Amniotic epithelial cell (primary cell): ENCODE results near the gene MCM3.

Source experiments
- DNase-seq: peaks from one replicate; pipeline ENCODE4 v3.0.0-alpha.2; 2010; ENCODE audit warnings: low read depth

MCM3 gene

DNA sequence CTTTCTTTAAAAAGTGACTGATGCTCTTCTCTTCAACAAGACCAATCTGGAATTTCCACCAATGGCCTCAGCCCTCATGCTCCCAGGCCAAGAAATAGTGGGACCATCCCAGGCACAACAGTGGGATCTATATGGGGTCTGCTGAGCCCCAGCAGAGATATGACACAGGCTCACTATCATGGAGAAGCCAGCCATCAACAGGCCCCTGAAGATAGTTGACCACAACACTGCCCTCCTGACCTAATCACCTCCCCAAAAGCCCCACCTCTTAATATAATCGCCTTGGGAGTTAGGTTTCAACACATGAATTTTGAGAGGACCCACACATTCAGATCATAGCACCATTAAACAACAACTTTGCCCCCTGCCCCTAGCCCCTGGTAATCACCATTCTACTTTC, 16.8 kb upstream of the MCM3 start:
- no peak for DNase-seq

DNA sequence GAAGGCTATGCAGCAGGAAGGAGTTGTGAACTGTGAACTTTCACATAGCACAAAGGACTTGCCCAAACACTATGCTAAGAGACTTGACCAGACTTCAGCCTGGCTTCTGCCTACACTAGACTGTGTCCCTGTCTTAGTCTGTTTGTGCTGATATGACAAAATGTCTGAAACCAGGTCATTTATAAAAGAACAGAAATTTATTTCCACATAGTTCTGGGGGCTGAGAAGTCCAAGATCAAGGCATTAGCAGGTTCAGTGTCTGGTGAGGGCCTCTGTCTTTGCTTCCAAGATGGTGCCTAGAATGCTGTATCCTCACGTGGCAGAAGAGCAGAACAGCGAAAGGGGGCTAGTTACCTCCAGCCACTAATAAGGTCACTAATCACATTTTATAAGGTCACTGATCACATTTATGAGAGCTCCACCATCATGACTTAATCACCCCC, 16.0 kb upstream of the MCM3 start:
- no peak for DNase-seq

DNA sequence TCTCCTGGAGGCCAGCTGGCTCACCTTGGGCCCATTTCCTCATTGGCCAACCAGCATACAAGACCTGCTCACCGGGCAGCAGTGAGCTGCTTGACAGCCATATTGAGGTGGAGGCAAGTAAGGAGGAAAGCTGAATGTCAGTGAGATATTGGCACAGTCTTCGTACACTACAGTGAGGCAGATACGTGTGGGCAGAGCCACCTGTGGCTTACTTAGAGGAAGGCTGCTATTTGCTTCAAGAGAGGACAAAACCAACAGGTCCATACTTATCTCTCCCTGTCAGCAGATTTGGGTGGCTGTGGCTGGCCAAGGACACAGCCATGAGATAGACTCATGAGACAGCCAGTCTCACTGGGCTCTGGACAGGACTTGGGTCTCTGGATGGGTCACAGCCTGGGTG, 15.1 kb upstream of the MCM3 start:
- no peak for DNase-seq

DNA sequence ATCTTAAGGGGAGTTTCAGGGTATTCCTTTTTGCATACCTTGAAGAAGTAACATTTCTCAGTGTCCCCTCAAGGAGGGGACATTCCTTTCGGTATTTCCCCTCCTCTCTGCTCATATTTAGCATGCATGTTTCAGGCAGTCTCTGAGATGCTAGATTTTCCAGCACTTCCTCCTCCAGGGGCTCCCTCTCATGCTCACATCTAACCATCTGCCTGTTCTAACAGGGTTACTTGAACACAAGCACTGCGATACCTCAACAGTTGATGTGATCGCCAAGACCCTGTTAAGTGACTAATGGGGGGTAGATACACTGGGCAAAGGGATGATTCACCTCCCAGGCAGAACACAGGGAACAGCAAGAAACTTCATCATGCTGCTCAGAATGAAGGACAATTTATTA, 12.9 kb upstream of the MCM3 start:
- DNase-seq = no peak

DNA sequence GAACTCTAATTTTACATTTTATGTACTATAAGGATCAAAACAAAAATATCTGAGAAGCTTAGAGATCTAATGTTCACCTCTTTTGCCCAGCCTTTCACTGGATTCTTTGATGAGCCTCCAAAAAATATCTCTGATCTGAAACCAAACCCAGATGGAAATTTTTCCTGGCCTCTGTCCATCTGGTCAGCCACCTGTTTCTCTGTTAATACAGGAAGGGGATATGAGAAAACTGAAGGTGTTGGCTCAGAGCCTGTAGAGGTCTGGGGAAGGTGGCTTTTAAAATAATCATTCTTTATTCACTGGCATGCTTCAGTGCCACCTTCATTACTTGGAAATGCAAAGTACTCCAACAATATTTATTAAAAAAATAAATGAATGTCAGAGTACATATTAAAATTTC, 8.5 kb upstream of the MCM3 start:
- no peak for DNase-seq

DNA sequence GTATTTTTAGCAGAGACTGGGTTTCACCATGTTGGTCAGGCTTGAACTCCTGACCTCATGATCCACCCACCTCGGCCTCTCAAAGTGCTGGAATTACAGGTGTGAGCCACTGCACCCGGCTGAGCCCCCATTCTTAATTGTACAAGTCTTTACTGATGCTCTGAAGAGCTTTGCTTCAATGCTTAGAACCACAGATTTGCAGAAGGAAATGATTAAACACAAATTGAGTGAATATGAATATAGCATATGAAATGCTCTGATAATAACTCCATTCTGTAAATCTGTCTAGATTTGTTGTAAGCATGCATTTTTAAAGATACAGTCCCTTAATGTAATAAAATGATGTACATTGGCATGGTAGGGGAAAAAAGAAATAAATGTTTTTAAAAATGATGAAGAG, 4.3 kb upstream of the MCM3 start:
- no peak for DNase-seq

DNA sequence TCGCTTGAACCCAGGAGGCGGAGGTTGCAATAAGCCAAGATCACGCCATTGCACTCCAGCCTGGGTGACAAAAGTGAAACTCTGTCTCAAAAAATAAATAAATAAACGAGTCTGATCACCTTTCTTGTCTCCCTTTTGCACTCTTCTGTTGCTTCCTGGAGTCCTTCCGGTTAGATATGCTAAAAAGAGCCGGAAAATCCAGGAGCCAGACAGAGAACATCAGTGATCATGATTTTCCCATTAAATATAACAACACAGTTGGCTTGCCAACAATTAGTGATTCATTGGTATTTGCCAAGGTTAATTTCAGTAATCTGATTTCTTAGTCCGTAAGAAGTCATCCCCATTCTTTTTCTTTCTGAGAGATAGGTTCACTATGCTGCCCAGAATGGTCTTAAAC, 3.7 kb upstream of the MCM3 start:
- DNase-seq = no peak

DNA sequence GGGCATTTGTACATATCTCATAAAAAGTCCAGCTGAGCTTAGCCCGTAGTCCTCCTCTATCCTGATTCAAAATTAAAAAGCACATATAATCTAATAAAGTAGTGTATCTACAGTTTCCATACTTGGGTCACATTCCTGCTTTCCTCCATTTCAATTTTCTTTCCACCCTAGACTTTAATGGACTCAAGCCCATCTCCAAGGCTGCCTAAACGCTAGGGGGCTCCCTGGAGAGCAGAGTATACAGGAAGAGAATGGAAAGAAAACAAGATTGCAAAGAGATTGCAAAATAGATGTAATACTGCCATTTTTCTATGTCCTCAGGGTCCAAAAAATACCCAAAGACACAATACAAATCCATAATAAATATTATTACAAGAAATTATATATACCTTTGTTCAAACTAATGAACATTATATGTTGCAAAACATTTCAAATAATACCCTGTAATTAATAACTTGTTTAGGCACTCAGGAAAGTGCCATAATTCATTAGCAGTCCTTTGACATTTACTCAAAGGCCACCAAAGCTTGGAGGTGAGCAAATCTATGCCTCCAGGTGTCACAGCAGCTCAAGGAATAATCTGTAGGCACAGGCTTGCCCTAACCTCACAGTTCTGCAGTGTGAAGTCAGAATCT, 2.4 kb upstream of the MCM3 start:
- DNase-seq = peak; percentile 74

DNA sequence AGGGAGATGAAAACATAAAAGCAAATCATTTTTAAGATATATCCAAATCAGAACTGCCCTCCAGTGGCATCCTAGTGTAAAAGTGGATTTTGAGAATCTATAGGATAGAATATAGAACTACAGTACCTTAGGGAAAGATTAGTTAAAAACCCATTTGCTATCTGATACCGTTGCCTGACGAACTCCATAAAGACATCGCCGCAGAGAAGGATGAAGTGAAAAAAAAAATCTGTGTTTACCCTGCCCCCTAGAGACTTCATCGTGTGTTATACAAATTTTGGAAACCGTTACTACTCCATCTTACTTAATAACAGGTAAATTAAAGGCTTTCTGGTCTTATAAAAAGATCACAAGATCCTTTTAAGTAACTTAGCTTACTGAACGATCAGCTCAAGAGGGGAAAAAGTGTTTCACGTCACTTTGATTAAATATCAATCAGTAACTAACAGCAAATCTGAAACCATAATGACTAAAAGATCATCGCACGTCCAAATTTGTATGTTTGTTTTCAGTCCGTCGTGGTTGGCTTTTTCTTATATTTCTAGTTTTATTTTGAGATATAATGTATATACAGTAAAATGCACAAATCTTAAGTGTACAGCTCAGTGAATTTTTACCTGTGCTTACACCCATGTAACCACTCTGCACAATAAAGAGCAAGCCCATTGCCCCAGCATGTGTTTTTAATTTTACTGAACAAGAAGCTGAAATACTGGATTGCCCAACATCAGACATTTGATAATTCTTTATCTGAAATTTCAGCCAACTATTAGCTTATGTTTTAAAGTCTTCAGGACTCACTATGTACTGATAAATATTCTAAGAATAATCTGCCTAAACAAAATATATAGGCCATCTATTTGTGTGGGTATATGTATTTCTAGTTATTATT, 881 bp upstream of the MCM3 start:
- no peak for DNase-seq

DNA sequence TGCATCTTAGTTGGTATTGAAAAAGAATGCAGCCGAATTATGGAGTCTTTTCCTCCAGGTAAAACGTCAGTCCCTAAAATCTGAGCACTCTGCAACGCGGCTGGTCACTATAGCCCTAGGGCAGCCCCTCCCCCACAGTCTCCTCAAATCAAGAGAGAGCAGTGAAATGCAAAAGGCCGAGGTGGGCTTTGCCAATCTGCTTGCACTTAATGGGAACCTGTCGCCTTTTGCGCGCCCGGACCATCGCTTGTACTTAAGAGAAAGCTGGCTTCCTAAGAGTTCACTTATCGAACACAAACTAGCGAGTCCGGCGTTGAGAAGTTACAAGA, 447 bp downstream of the MCM3 start:
- DNase-seq = peak; percentile 20

DNA sequence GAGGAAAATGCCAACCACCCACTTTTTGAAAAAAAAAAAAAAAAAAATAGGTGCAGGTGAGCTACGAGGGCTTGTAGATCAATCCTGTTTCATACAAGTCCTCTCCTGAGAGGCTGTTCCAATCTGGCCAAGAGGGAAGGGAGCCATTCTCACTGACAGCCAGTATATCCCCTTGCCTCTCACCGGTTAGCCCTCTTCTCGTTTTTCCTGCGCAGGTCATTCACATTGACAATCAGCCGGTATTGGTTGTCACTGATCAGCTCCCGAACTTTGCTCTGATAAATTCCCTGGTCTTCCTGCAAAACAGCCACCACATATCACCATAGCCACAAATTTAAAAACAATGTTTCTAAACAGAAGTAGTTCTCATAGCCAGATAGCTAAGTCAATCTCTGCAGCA, 1.4 kb downstream of the MCM3 start:
- DNase-seq = no peak

DNA sequence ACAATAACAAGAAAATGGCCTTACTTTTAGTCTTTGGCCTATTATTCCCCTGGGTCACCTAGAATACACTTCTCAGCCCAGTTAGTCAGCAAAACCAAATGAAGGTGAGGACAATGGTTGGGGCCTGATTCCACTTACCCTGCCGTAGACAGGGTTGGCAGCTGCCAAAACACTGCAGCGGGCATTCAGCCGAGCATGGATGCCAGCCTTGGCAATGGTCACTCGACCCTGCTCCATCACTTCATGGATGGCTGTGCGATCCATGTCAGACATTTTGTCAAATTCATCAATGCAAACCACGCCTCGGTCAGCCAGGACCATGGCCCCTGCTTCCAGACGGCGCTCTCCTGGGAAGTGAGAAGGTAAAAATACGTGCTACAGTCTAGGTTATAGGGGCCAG, 8.4 kb downstream of the MCM3 start:
- no peak for DNase-seq

DNA sequence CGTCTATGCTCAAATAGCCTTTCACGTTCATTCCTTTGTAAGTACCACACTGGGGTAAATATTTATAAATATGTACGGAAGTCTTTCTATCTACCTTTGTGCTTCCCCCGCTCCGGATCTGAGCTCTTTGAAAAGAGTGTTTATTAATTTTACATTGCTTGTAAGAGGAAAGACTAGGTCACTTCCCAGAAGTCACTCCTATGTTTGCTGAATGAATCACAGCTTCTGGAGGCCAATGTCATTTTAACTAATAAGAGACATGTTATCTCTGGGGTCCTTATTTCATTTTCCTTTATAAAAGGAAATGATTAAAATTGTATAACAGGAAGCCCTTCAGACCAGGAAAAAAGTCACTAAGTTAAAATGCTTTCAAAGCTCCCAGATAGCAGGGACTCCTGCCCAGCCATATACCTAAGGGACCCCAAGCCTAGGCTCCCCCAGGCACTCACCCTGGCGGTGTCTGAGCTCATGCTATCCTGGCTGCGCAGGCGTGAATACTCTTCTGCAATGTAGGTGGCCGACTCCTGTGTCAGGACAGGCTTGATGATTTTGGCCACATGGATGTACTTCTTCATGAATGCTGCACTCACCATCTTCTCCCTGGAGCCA, 12.6 kb downstream of the MCM3 start:
- no peak for DNase-seq

DNA sequence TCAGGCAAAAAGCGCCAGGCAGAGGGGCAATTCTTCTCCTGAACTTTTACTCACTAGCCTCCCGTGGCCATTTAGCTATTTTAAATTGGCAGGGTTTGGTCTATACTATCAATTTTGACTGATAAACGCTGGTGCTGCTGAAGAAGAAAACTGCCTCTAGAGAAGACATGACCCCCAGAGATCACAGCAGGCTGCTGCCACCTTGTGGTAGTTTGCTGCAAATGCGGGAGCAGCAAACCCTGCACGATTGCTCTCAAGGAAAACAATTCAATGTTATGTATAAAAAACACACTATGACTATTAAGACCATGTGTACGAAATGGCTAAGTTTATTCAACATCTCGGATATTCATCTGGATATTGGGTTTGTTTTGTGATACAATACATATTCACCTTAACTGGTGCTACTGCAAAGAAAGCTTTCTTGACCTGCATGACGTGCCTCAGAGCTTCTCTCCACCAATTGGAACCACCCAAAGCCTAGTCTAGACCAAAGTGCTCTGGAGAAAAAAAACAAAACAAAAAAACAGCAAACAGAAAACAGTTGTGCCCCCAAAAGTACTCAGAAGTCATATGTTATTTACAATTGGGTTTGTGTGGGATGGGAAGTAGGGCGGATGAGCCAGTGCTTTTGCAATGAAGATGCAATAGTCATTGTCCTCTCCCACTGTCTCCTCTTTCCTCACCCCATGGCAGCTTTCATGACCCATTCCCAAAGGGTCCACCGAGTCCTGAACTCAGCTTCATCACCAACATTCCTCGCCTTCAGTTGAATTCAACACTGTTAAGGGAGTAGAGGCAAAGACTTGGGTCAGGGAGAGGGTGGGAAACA, 20.6 kb downstream of the MCM3 start:
- peak; percentile 50 for DNase-seq

DNA sequence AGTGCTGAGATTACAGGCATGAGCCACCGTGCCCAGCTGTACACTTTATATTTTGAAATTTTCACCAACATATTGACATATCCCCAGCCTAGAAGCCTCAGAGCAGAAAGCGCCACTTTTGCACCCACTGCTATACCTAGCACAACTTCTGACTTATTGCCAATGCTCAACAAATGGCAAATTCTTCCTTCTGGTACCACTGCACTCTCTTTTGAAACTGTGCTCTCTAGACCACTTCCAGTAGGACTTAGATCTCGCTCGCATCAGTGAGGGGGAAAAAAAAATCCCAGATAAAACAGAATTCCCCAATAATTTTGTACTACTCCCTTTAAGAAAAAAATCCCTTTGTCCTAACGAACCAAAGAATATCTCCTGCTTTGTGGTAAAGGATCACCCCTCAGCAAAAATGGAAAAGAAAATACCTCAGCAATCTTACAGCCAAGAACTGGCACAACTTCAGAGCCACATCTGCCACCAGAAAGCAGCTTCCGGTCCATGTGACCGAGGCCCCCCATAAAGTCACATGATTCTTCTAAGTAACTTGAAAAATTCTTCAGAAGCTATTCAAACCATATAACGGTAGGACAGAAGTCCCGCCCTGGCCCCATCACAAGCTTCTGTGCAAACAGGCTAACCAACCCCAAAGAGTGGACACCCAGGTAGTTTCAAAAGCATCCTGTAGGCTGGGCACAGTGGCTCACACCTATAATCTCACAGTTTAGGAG, 21.8 kb downstream of the MCM3 start:
- no peak for DNase-seq

DNA sequence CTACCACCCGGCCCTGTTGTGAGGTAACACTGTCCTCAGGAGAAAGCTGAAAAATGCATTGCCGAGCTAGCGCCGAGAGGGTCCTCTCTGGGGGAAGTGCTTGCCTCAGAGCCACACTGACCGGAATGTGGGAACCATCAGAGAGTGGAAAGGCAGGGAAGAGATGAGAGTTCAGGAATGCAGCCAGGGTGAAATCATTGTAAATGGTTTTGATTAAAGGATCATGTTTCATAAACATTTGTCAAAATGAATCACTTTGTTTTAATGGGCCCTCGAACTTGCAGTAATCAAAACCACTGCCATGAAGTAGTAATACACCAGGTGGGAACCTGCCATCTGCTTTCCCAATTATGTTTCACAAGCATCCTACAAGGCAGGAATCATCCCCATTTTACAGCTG, 23.3 kb downstream of the MCM3 start:
- peak; percentile 55 for DNase-seq

DNA sequence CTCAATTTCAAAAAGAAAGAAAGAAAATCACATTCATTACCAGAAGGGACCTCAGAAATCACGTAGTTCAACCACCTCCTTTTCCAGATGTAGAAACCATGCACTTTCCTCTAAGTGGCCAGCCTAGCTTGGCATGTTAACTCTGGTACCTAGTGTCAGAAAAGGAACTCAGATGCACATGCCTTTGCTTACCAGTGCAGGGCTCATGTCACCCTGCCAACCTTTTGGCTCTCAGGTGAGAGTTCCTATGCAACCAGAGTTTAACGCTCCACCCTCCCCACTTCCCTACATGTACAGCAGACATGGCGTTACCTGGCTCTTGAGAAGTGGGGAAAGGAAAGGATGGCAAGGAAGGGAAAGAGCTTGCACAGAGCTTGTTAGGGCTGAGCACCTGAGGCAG, 23.9 kb downstream of the MCM3 start:
- no peak for DNase-seq

DNA sequence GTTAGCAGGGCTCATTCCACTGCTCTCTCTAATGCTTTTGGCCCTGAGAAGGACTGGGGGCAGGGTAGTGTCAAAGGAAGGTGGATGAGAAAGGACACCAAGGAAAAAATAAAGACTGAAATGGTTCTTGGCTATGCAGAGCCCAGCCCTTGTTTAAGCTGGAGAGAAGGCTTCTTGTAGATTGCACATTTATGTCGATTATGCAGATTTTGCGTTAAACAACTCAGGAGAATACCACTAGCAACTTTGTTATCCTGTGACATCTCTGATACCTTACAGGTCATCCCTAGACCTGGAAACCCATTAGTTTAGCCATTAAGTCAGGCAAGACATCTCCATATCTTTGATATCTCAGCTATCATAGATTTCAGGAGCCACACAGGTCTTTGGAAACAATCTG, 29.1 kb downstream of the MCM3 start:
- DNase-seq = no peak

DNA sequence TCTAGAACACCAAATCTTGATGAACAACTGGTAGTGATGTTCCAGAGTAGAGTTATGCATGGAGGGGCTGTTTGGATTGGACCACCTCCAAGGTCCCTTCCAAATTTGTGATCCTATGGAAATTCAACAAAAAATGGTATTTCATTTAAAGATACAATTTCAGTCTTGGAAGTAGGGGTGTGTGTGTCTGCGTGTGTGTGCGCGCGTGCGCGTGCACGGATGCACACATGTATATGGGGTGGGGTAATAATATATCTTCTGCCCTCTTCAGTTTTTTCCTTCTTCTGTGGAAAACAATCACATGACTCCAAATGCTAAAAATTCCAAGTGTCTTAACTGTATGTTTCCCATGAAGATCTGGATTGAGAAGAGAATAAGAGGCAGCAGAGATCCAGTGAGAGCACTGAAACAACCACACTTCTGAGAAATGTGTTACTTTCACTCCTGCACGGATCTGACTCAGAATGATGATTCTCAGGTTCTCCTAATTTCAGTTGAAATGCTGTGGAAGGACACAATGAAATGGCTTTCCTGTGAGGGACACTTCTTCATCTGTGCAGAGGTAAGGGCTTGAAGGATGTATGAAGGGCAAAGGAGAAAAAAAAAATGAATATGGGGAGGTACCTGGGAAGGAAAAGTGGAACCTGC, 29.7 kb downstream of the MCM3 start:
- no peak for DNase-seq

DNA sequence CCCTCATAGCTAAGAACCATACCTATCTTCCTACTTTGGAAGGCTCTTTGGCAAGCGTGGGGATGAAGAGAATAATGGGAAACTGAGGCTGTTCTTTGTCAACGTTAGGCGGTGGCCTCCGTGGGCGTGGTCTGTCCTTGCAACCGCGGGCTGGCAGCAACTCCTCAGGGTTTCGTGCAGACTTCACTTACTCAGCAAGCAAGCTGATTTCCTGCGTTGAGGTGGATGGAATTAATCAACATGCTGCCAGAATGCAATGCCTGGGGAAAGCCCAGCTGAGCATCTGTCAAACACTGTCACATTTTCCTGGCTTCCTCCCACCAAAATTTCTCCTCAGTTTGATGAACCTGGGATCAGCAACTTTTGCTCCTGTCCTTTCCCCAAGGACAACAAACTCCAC, 31.0 kb downstream of the MCM3 start:
- DNase-seq = no peak

DNA sequence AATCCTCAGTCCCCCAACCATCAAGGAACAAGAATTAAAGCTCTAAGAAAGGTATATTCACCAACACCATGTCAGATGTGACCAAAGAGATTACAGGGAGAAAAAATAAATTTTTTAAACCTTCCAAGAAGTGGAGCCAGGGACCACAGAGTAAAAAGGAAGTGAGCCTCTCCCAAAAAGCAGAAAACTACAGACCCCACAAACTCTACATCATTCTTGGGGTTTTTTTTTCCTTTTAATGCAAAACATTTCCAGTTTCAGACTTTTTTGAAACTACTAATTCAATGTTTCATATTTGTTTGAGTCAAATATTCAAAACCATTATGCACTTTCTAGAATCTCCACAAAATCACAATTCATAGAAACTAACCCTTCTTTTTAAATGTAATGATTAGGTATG, 33.4 kb downstream of the MCM3 start:
- DNase-seq = no peak
